HG02981 (cell line): ENCODE measurements around the gene OR10G7.
"Not testable (repeated sequence)": the region's sequence is repeated elsewhere in the genome, so short reads cannot be mapped to it uniquely, and the experiment has no call there.

ENCODE experiments used
- ATAC-seq: cut with Tn5 transposase; IDR thresholded peaks from one replicate; pipeline ENCODE4 v1.9.1; 2021; ENCODE audit warnings: mild to moderate bottlenecking, moderate library complexity; ENCODE audit not compliant: unreplicated experiment

OR10G7 gene

DNA sequence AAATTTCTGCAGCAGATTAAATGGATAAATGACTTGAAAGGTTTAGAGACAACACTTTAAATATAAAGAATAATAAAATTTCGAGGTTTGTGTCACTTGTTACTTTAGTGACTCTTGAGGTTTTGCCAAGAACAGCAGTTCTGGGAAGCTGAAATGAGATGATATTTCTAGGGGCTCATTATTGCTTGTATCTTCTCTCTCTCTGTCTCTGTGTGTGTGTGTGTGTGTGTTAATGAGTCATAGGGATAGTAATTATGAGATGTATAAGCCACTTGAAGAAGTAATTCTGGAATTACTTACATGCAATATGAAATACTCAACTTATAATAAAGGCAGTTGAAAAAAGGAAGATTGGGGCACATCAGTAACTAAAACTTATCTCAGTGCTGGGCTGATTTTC, 9.6 kb upstream of the OR10G7 start:
- no peak for ATAC-seq

DNA sequence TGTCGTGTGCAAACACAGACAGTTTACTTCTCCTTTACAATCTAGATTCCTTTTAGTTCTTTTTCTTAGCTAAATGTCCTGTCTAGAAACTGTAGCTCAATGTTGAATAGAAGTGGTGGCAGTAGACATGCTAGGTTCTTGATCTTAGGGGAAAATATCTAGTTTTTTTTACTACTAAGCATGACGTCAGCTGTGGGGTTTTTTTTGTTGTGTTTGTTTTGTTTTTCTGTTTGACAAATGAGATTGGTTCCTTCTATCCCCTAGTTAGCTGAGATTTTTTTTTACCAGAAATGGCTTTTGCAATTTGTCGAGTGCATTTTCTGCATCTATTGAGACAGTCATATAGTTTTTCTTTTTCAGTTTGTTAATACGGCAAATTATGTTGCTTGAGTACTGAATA, 2.3 kb upstream of the OR10G7 start:
- ATAC-seq, result no peak

DNA sequence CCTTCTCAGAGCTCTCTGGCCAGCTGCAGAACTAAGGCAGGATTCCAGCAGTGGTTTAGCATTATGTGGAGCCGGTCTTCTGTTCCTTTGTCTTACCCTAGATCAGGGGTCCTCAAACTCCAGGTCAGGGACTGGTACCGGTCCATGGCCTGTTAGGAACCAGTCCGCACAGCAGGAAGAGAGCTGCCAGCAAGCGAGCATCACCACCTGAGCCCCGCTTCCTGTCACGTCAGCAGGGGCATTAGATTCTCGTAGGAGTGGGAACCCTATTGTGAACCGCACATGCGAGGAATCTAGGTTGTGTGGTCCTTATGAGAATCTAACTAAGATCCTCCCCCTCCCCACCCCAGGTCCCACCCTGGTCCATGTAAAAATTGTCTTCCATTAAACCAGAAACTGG, 1.6 kb downstream of the OR10G7 start:
- no peak for ATAC-seq

GRCh38 chr11:124036666-124037065, 4.5 kb downstream of the OR10G7 start:
- ATAC-seq, result no peak

GRCh38 chr11:124026498-124026897, 14.6 kb downstream of the OR10G7 start, which contains the start of gene OR10G8:
Gene OR10G8 (plus strand): TSS chr11:124026798. CDS start chr11:124029623, 2,825 bp downstream.
- no peak for ATAC-seq

- ATAC-seq, result not testable (repeated sequence)
Measured at GRCh38 chr11:124015837-124016236, 25.3 kb downstream of the OR10G7 start.

GRCh38 chr11:124012697-124013096, 28.4 kb downstream of the OR10G7 start, which contains the start of gene OR10G4:
Gene OR10G4 (plus strand): TSS chr11:124012997. CDS start chr11:124015575, 2,578 bp downstream.
- ATAC-seq, result no peak

- ATAC-seq, result no peak
Measured at GRCh38 chr11:123995119-123995518, 46.0 kb downstream of the OR10G7 start, which contains the start of gene OR10G6. Gene OR10G6 (minus strand): TSS chr11:123995161. CDS start chr11:123995161, 0 bp downstream.
